NCI-H1436 treated with DMSO at 0.1 percent for 48 hours (cell line): Measurements from ENCODE around the gene CAV2.

Source experiments
- DNase-seq: peaks from one replicate; lab custom pipeline; 2025; lab: John Stamatoyannopoulos, UW

Gene CAV2

GRCh38 chr7:116547347-116547746 is 47.8 kb downstream of the CAV2 start:
- DNase-seq, result no peak

DNA sequence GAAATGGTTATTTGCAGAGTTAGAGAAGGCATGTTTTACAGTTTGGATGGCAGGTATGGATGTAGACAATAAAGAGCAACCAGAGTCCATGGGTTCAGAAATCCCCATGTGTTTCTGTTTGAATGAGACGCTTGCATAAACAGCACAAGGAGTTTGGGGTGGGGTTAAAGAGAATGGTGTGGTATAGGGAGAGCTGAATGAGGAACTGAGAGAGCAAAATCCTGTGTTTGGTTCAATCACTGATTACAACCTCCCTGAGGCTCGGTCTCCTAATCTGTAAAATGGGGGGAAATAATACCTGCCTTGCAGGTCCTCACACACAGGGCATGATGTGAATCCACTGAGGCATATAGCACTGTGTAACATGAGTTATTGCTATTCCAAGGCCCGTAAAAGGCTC is 49.0 kb downstream of the CAV2 start:
- DNase-seq, result no peak

- no peak for DNase-seq
Observed at GRCh38 chr7:116549370-116549769, 49.8 kb downstream of the CAV2 start.

- no peak for DNase-seq
Observed at GRCh38 chr7:116551692-116552091, 52.2 kb downstream of the CAV2 start.

- no peak for DNase-seq
Observed at GRCh38 chr7:116552602-116553001, 53.1 kb downstream of the CAV2 start.

DNA sequence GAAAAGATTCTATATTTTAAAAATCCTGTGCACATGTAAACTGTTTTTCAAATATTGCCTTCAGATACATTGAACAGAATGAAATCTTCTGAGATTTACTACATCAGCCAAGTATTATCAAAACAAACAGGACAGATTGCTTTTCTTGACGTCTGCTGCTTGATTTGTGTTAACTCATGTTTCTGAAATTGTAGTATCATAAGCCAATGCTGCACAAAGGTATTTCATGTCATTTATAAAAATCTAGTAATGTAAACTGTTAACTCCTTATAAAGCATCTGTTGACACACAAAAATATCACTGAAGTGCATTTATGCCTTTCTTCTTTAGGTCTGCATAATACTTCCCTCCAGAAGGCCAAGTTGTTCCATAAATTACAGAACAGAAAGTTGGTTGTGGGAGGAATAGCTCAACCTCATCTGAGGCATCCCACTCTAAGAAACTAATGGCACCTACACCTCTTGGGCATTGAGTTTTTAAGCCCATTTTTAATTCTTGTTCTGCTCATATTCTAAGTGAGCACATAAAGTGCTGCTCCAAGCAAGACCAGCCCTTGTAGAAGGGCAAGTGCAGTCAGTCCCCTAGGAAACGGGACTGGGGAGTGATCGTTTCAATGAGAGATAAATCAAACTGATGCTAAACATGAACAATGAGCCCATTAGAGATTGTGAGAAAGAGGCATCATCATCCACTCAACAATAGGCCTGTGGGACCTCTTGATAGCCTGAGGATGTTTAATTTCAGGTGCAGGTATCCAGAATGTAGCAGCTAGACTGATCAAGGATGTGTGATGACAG is 53.8 kb downstream of the CAV2 start:
- DNase-seq, result no peak

DNA sequence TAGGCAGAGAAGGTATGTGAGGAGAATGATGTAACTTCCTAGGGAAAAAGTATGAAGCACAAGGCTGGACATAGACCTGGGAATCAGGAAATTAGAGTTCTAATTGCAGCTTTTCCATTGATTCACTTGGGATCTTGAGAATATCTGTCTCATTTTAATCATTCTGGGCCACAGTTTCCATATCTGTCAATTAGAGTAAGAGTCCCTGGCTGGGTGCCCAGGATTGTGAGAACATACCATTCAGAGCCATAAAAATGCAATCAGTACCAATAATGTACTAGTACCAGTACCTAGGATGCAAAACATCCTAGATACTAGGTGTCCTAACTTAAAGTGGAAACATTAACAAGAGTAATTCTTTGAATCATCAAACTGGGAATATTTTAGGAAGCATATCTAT is 54.9 kb downstream of the CAV2 start:
- DNase-seq, result no peak

- DNase-seq, result no peak
Observed at GRCh38 chr7:116554911-116555310, 55.4 kb downstream of the CAV2 start.

DNA sequence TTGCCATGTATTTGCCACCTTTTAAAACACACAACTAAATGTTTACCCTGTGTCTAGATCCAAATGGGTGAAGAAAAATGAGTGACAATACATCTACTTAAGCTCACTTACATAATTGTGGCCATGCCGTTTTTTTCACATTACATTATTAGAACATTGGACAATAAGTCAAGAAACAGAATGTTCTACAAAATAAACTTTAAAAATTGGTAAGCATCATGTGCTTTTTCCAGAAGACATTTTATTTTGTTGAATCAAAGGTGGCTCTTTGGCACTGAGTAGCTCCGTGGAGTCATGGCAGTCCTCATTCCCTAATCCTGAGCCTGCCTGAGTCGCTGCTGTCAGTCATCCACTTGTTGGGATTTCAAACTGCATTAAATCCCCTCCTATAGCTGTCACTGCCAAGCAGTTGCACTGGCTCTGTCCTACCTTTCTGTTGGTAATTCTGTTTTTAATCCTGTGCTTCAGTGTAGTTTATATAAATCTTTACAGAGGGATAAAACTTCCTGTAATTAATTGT is 57.6 kb downstream of the CAV2 start:
- no peak for DNase-seq

- DNase-seq, result no peak
Observed at GRCh38 chr7:116557901-116558300, 58.4 kb downstream of the CAV2 start.
